B cell (primary cell): ENCODE results near the gene TAF8. TPM values are rescaled to one million over a fixed set of nuclear protein-coding genes. Genes with fewer than 3 reads are reported as not detected.

Experiments
- ATAC-seq: fragments of 200-7000 bp; cut with Tn5 transposase; one replicate; pipeline ENCODE4 v1.10.0; 2021; ENCODE audit warnings: low read depth, mild to moderate bottlenecking, moderate number of reproducible peaks, moderate library complexity
- CTCF ChIA-PET: fragments of 350-600 bp; sonication (Branson Sonifier 250); formaldehyde crosslinking; loops from one replicate; lab custom pipeline; 2021; ENCODE audit warnings: antibody characterized with exemption, inconsistent platforms; lab: Charles Lee
- POLR2A ChIA-PET: fragments of 350-600 bp; sonication (Branson Sonifier 250); formaldehyde crosslinking; loops from one replicate; lab custom pipeline; 2021; ENCODE audit warnings: antibody characterized with exemption; lab: Charles Lee
- DNase-seq: peaks from one replicate; pipeline ENCODE4 v3.0.0; 2013
- H2AFZ ChIP-seq: 2 replicates; pipeline ENCODE4 v1.6.1; 2012; ENCODE audit warnings: mild to moderate bottlenecking, low read depth, low read length; ENCODE audit not compliant: insufficient read depth, poor library complexity, severe bottlenecking
- H3K27ac ChIP-seq, 2 donors: 1 replicate in 1 of 2; 2 replicates in 1 of 2; pipeline ENCODE4 v1.5.1; 2012 to 2013; ENCODE audit warnings: low read length in 2 of 2, mild to moderate bottlenecking in 2 of 2, moderate library complexity in 1 of 2
- H3K27me3 ChIP-seq, 4 experiments: fragments of 200-600 bp in 1 of 4; sonication (generic) in 1 of 4; replicated peaks in 1 of 4; 1 replicate in 2 of 4; 2 replicates in 2 of 4; pipeline versions ENCODE4 v1.6.1 to v1.7.0; 2013 to 2016; ENCODE audit warnings: low read length in 3 of 4, mild to moderate bottlenecking in 2 of 4, mixed read lengths in 1 of 4, moderate library complexity in 1 of 4; ENCODE audit not compliant: insufficient read depth in 4 of 4, control insufficient read depth in 3 of 4; ENCODE audit errors: control extremely low read depth in 1 of 4
- H3K36me3 ChIP-seq, 2 experiments: replicated peaks in 1 of 2; 1 replicate in 1 of 2; 2 replicates in 1 of 2; pipeline versions ENCODE4 v1.6.1 to v1.7.1; 2013; ENCODE audit warnings: low read length in 1 of 2; ENCODE audit not compliant: insufficient read depth in 2 of 2, control insufficient read depth in 1 of 2; ENCODE audit errors: control extremely low read depth in 1 of 2, extremely low read depth in 1 of 2
- H3K4me1 ChIP-seq, 2 donors: fragments of 200-600 bp in 1 of 2; sonication (generic) in 1 of 2; 1 replicate in 1 of 2; 2 replicates in 1 of 2; pipeline versions ENCODE4 v1.5.1 to v1.6.1; 2013 to 2017; ENCODE audit warnings: low read length in 2 of 2; ENCODE audit not compliant: control insufficient read depth in 2 of 2, insufficient read depth in 2 of 2
- H3K4me2 ChIP-seq: replicated peaks from 2 replicates; pipeline ENCODE3; 2012; ENCODE audit warnings: mild to moderate bottlenecking, low read depth, low read length; ENCODE audit not compliant: poor library complexity, severe bottlenecking
- H3K4me3 ChIP-seq, 5 experiments: fragments of 200-600 bp in 1 of 5; sonication (generic) in 1 of 5; 1 replicate in 3 of 5; 2 replicates in 2 of 5; pipeline versions ENCODE4 v1.5.1 to v1.7.0; 2011 to 2016; ENCODE audit warnings: low read length in 4 of 5, mild to moderate bottlenecking in 4 of 5, low read depth in 2 of 5, control low read depth in 1 of 5, moderate library complexity in 1 of 5; ENCODE audit not compliant: insufficient read depth in 1 of 5; ENCODE audit errors: control extremely low read depth in 1 of 5, extremely low read depth in 1 of 5
- H3K79me2 ChIP-seq: fragments of 200-600 bp; sonication (generic); one replicate; pipeline ENCODE4 v1.6.0; 2016; ENCODE audit warnings: low read length; ENCODE audit not compliant: control insufficient read depth, insufficient read depth
- H3K9ac ChIP-seq: fragments of 200-600 bp; sonication (generic); 2 replicates; pipeline ENCODE4 v1.6.1; 2017; ENCODE audit warnings: mild to moderate bottlenecking, low read length, moderate library complexity
- H3K9me3 ChIP-seq, 3 donors: one replicate each; pipeline versions ENCODE4 v1.6.1 to v1.7.1; 2013; ENCODE audit warnings: low read length in 2 of 3; ENCODE audit not compliant: control insufficient read depth in 2 of 3, insufficient read depth in 1 of 3; ENCODE audit errors: control extremely low read depth in 1 of 3
- H4K20me1 ChIP-seq: 2 replicates; pipeline ENCODE4 v1.6.0; 2012; ENCODE audit warnings: mild to moderate bottlenecking, low read length; ENCODE audit not compliant: insufficient read depth, control insufficient read depth, poor library complexity, severe bottlenecking
- H3K27ac Mint-ChIP-seq: one replicate; pipeline ENCODE4 v1.8.0; 2021; ENCODE audit warnings: mixed read lengths
- H3K27me3 Mint-ChIP-seq: one replicate; pipeline ENCODE4 v1.8.0; 2021; ENCODE audit warnings: mixed read lengths
- H3K4me1 Mint-ChIP-seq: one replicate; pipeline ENCODE4 v1.8.0; 2021; ENCODE audit warnings: mixed read lengths
- H3K4me3 Mint-ChIP-seq: one replicate; pipeline ENCODE4 v1.8.0; 2021; ENCODE audit warnings: mixed read lengths
- H3K9me3 Mint-ChIP-seq: one replicate; pipeline ENCODE4 v1.8.0; 2022; ENCODE audit warnings: mixed read lengths; ENCODE audit not compliant: insufficient read depth
- EZH2 ChIP-seq: IDR thresholded peaks from 2 replicates; pipeline ENCODE4 v1.6.1; 2012; ENCODE audit warnings: borderline replicate concordance, low read depth, mild to moderate bottlenecking, moderate library complexity, low read length; ENCODE audit not compliant: insufficient read depth, poor library complexity, severe bottlenecking
- WGBS: methylation state at CpG from one replicate; pipeline ENCODE4 v1.1.5; 2013; ENCODE audit warnings: missing lambda C conversion rate; ENCODE audit not compliant: insufficient coverage; 5-methylcytosine and 5-hydroxymethylcytosine counted together
- intact Hi-C: fragments of 100-400 bp; cut with micrococcal nuclease; formaldehyde crosslinking; loops from one replicate; pipeline ENCODE4 v1.10.0; 2022
- polyA plus RNA-seq: library from polyadenylated mRNA; depleted of rRNA; stranded (reverse); fragments of >200 nt; gene quantifications from 2 replicates; pipeline ENCODE4 v1.2.3, GENCODE V29; 2012
- total RNA-seq, 2 donors: library from RNA; stranded (reverse); fragments of 120-200 nt in 1 of 2; gene quantifications; 1 replicate in 1 of 2; 2 replicates in 1 of 2; pipeline versions ENCODE4 v1.2.3 to v1.2.4, GENCODE V29; 2013 to 2022
- TF ChIP-seq, protein P1 (sequence below): fragments of 200-600 bp; IDR thresholded peaks from one replicate; pipeline ENCODE4 v1.8.0; 2022; ENCODE audit warnings: antibody characterized with exemption, mild to moderate bottlenecking

The TAF8 gene
- total and polyA plus RNA-seq, 2 donors (not counting 1 experiment from before 2014, with no cell fraction given) = 30.6 to 67.0 TPM

- H4K20me1 ChIP-seq = no peaks in the 10 kb centered on the region
- H3K9ac ChIP-seq = no peak overlapping the region
- Mint-ChIP-seq H3K27me3 (peaks cover 3% of the 10 kb centered on the region), H3K9me3 (no peaks in the 10 kb centered on the region), H3K4me3 (no peak overlapping the region), H3K4me1 (no peaks in the 10 kb centered on the region), H3K27ac (no peak overlapping the region)
- no peaks in the 10 kb centered on the region for H3K79me2 ChIP-seq
- ATAC-seq = no peak
- ChIA-PET POLR2A (no interaction called here), CTCF (no interaction called here)
- H3K4me3 ChIP-seq = no peak overlapping the region
- no peaks in the 10 kb centered on the region for H3K9me3 ChIP-seq
- TF ChIP-seq, protein P1, sequence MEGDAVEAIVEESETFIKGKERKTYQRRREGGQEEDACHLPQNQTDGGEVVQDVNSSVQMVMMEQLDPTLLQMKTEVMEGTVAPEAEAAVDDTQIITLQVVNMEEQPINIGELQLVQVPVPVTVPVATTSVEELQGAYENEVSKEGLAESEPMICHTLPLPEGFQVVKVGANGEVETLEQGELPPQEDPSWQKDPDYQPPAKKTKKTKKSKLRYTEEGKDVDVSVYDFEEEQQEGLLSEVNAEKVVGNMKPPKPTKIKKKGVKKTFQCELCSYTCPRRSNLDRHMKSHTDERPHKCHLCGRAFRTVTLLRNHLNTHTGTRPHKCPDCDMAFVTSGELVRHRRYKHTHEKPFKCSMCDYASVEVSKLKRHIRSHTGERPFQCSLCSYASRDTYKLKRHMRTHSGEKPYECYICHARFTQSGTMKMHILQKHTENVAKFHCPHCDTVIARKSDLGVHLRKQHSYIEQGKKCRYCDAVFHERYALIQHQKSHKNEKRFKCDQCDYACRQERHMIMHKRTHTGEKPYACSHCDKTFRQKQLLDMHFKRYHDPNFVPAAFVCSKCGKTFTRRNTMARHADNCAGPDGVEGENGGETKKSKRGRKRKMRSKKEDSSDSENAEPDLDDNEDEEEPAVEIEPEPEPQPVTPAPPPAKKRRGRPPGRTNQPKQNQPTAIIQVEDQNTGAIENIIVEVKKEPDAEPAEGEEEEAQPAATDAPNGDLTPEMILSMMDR = no peak
- TF ChIP-seq EZH2 = no peak
- no peak overlapping the region for H3K27ac ChIP-seq
- peaks cover 0 to 4% (median 0%) of the 10 kb centered on the region in 4 experiments for H3K27me3 ChIP-seq
- 79% methylated on average over 12 of the region's 14 CpGs for WGBS
- no peak for DNase-seq
- no peak overlapping the region for H3K4me2 ChIP-seq
- H2AFZ ChIP-seq = no peak overlapping the region
- intact Hi-C loops = no loop called here
- no peaks in the 10 kb centered on the region for H3K4me1 ChIP-seq
- H3K36me3 ChIP-seq = no peaks in the 10 kb centered on the region
Observed at GRCh38 chr6:42125231-42125630, 74.9 kb downstream of the TAF8 start.

DNA sequence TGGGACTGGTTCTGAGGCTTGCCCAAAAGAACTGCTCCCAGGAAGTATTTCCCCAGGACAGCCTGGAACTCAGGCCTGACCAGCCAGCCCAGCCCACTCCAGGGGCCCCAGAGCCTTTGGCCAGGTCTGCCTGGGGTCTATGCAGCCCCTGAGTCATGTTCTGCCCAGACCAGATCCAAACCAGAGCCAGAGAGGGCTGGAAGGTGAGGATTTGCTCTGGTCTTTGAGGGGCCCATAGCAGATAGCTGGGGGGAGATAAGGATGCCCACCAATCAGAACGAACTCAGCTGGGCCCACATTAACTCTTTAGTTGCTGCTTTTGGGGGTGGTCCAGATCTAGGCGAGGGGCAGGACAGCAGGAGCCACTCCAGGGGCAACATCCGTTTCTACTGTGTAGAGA lies 75.3 kb downstream of the TAF8 start:
- intact Hi-C loops = no loop called here
- DNase-seq (no peak), ATAC-seq (no peak)
- no peak overlapping the region for H2AFZ ChIP-seq
- no peaks in the 10 kb centered on the region for H3K36me3 ChIP-seq
- peaks cover 0 to 4% (median 0%) of the 10 kb centered on the region in 4 experiments for H3K27me3 ChIP-seq
- H4K20me1 ChIP-seq = no peaks in the 10 kb centered on the region
- H3K9ac ChIP-seq = no peak overlapping the region
- H3K4me2 ChIP-seq = no peak overlapping the region
- H3K9me3 ChIP-seq = no peaks in the 10 kb centered on the region
- POLR2A ChIA-PET = no interaction called here
- H3K9me3 Mint-ChIP-seq = no peaks in the 10 kb centered on the region
- H3K27ac ChIP-seq = no peak overlapping the region
- no peak overlapping the region for H3K4me3 ChIP-seq
- H3K27ac Mint-ChIP-seq = no peak overlapping the region
- peaks cover 5% of the 10 kb centered on the region for H3K27me3 Mint-ChIP-seq
- CTCF ChIA-PET = no interaction called here
- no peaks in the 10 kb centered on the region for H3K79me2 ChIP-seq
- H3K4me1 Mint-ChIP-seq = no peaks in the 10 kb centered on the region
- H3K4me1 ChIP-seq = no peaks in the 10 kb centered on the region
- 91% methylated on average over 3 of the region's 3 CpGs for WGBS
- TF ChIP-seq, protein P1 = no peak
- no peak for TF ChIP-seq EZH2
- no peak overlapping the region for H3K4me3 Mint-ChIP-seq
